Measurements from ENCODE around the gene CES4A.
A peak's percentile ranks its signal among the peaks of the same experiment; 100 is the strongest.
"Not testable (repeated sequence)": the region's sequence is repeated elsewhere in the genome, so short reads cannot be mapped to it uniquely, and the experiment has no call there.

The CES4A gene

DNA sequence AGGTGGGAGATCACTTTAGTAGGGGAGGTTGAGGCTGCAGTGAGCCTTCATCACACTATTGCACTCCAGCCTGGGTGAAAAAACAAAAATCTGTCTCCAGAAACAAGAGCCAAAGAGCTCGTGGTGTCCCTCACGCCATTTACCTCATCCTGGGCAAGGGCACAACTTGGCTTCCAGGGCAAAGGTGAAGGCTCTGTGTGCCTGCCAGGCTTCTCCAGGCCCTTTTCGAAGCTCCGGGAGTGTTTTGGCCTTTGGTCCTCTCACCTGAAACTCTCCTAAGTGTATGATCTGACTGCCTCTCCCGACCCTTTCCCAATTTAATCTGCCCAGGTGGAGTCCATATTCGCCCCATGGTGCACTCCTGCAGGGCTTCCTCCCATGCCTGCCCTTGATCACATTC lies 38.9 kb upstream of the CES4A start:
- intact Hi-C loops (cut with micrococcal nuclease): loop anchor here (5.0 kb wide), 1 partner anchor 238 kb away; no protein-coding TSS in a partner anchor
- H3K36me3 Mint-ChIP-seq (ENCODE audit: low read depth): peaks cover 4% of the 10 kb centered on the region
- peaks cover 26% of the 10 kb centered on the region for H3K4me1 Mint-ChIP-seq (ENCODE audit: low read depth)
- peaks cover 65% of the 10 kb centered on the region for H3K27me3 Mint-ChIP-seq
- no peak overlapping the region for H3K27ac Mint-ChIP-seq
- H3K4me3 Mint-ChIP-seq: no peak overlapping the region
- H3K9me3 Mint-ChIP-seq: no peaks in the 10 kb centered on the region

- H3K4me1 Mint-ChIP-seq (ENCODE audit: low read depth): peaks cover 26% of the 10 kb centered on the region
- H3K4me3 Mint-ChIP-seq: no peak overlapping the region
- intact Hi-C loops (cut with micrococcal nuclease): no loop called here
- H3K36me3 Mint-ChIP-seq (ENCODE audit: low read depth): no peaks in the 10 kb centered on the region
- no peaks in the 10 kb centered on the region for H3K9me3 Mint-ChIP-seq
- peaks cover 65% of the 10 kb centered on the region for H3K27me3 Mint-ChIP-seq
- H3K27ac Mint-ChIP-seq: no peak overlapping the region
Observed at GRCh38 chr16:66950437-66950836, 38.0 kb upstream of the CES4A start.

DNA sequence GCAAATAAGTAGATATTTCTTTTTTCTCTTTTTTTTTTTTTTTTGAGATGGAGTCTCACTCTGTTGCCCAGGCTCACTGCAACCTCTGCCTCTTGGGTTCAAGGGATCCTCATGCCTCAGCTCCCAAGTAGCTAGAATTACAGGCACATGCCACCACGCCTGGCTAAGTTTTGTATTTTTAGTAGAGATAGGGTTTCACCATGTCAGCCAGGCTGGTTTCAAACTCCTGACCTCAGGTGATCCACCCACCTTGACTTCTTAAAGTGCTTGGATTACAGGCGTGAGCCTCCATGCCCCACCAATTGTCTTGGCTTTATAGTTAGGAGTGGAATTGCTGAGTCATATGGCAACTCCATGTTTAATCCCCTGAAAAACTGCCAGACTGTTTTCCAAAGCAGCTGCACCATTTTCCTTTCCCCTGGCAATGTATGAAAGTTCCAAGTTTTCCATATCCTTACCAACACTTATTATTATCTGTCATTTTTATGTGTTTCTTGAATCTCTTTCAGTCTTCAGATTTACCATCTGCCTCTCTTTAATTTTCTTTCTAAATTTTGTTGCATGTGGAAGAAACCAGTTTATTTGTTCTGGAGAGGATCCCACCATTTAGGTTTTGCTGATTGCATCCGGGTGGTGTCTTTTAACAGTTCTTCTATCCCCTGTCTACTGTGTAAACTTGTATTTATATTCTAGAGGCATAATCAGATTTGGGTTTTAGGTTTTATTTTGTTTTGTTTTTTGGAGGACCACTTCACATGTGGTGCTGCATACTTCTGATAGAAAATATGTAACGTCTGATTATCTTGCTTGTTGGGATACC lies 37.2 kb upstream of the CES4A start:
- H3K9me3 Mint-ChIP-seq: no peaks in the 10 kb centered on the region
- H3K36me3 Mint-ChIP-seq (ENCODE audit: low read depth): no peaks in the 10 kb centered on the region
- intact Hi-C loops (cut with micrococcal nuclease): no loop called here

GRCh38 chr16:66952430-66953110 lies 35.8 kb upstream of the CES4A start:
- Mint-ChIP-seq H3K4me1 (ENCODE audit: low read depth) (peaks cover 17% of the 10 kb centered on the region), H3K4me3 (no peak overlapping the region), H3K9me3 (no peaks in the 10 kb centered on the region), H3K27me3 (peaks cover 58% of the 10 kb centered on the region), H3K36me3 (ENCODE audit: low read depth) (no peaks in the 10 kb centered on the region), H3K27ac (no peak overlapping the region)
- intact Hi-C loops (cut with micrococcal nuclease): no loop called here

More for the DNA sequence above, 37.2 kb upstream of the CES4A start:
- peaks cover 65% of the 10 kb centered on the region for H3K27me3 Mint-ChIP-seq
- no peak overlapping the region for H3K27ac Mint-ChIP-seq
- H3K4me3 Mint-ChIP-seq: no peak overlapping the region
- peaks cover 26% of the 10 kb centered on the region for H3K4me1 Mint-ChIP-seq (ENCODE audit: low read depth)

DNA sequence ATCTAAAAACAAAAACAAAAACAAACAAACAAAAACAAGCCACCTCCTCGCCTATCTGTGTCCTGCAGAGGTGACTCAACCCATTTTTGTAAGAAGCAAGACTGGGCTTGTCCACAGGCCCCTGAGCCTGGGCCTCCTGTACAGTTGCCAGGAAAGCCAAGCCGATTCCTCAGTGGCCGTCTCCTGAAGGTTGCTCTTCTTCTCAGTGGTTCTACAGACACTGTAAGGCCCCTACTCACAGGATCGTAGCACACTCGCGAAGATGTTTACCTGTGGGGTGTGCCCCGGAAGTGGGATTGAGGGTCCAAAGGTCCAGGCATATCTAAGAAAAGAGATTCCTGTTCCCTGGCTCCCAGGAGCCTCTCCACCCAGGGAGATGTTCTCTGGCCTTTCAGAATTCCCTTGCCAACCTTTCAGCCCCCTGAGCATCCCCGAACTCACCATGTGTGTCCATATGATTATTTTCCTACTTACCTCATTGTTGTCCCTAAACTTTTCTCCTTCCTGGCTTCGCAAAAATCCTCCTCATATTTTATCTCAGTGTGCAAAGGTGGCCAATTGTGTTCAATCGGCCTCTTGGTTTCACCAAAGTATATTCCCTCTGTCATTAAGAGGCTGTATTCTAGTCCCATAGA lies 34.8 kb upstream of the CES4A start:
- Mint-ChIP-seq H3K4me1 (ENCODE audit: low read depth) (peaks cover 17% of the 10 kb centered on the region), H3K27me3 (peaks cover 48% of the 10 kb centered on the region), H3K9me3 (no peaks in the 10 kb centered on the region), H3K36me3 (ENCODE audit: low read depth) (no peaks in the 10 kb centered on the region), H3K4me3 (no peak overlapping the region), H3K27ac (no peak overlapping the region)
- intact Hi-C loops (cut with micrococcal nuclease): loop anchor here (2.0 kb wide), 1 partner anchor 201 kb away; no protein-coding TSS in a partner anchor

DNA sequence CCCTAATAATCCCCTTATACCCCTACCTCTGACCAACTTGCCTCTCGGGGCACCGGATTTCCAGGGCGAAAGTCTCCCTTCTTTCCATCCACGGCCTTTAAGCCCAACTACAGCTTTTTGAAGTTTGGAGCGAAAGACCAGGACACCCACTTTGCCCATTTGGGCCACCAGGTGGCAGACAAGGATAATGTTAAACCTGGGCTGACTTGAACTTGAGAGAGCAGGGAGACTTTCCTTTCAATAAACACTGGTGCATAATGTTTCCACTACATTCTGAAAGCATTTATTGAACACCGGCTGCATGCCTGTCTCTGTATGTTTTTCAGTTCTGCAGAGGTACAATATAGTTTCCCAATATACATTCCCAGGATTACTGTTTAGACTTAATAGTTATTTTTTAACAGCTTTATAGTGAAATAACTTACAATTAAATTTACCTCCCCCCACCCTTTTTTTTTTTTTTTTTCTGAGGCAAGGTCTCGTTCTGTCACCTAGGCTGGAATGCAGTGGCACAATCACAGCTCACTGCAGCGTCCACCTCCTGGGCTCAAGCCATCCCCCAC lies 34.2 kb upstream of the CES4A start:
- H3K36me3 Mint-ChIP-seq (ENCODE audit: low read depth): no peaks in the 10 kb centered on the region
- H3K4me1 Mint-ChIP-seq (ENCODE audit: low read depth): peaks cover 17% of the 10 kb centered on the region
- no peak overlapping the region for H3K27ac Mint-ChIP-seq
- intact Hi-C loops (cut with micrococcal nuclease): loop anchor here (2.0 kb wide), 1 partner anchor 201 kb away; no protein-coding TSS in a partner anchor
- H3K27me3 Mint-ChIP-seq: peaks cover 42% of the 10 kb centered on the region
- H3K9me3 Mint-ChIP-seq: no peaks in the 10 kb centered on the region
- no peak overlapping the region for H3K4me3 Mint-ChIP-seq

DNA sequence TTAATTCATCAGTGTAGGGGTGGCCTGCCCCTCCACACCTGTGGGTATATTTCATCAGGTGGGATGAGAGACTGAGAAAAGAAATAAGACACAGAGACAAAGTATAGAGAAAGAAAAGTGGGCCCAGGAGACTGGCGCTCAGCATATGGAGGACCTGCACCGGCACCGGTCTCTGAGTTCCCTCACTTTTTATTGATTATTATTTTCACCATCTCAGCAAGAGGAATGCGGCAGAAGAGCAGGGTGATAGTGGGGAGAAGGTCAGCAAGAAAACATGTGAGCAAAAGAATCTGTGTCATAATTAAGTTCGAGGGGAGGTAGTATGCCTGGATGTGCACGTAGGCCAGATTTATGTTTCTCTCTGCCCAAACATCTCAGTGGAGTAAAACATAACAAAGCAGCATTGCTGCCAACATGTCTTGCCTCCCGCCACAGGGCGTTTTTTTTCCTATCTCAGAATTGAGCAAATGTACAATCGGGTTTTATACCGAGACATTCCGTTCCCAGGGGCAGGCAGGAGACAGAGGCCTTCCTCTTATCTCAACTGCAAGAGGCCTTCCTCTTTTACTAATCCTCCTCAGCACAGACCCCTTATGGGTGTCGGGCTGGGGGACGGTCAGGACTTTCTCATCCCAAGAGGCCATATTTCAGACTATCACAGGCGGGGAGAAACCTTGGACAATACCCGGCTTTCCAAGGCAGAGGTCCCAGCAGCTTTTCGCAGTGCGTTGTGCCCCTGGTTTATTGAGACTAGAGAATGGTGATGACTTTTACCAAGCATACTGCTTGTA lies 32.8 kb upstream of the CES4A start:
- peaks cover 30% of the 10 kb centered on the region for H3K27me3 Mint-ChIP-seq
- not testable (repeated sequence) for H3K27ac Mint-ChIP-seq; H3K36me3 Mint-ChIP-seq (ENCODE audit: low read depth); H3K9me3 Mint-ChIP-seq; H3K4me3 Mint-ChIP-seq
- peaks cover 31% of the 10 kb centered on the region for H3K4me1 Mint-ChIP-seq (ENCODE audit: low read depth)
- intact Hi-C loops (cut with micrococcal nuclease): loop anchor here (2.0 kb wide), 1 partner anchor 199 kb away; no protein-coding TSS in a partner anchor

GRCh38 chr16:66956154-66956457 lies 32.3 kb upstream of the CES4A start:
- Mint-ChIP-seq H3K4me1 (ENCODE audit: low read depth) (peaks cover 36% of the 10 kb centered on the region), H3K27me3 (peaks cover 26% of the 10 kb centered on the region)
- H3K36me3 Mint-ChIP-seq (ENCODE audit: low read depth); H3K9me3 Mint-ChIP-seq; H3K4me3 Mint-ChIP-seq; H3K27ac Mint-ChIP-seq; intact Hi-C loops (cut with micrococcal nuclease): not testable (repeated sequence)

- intact Hi-C loops (cut with micrococcal nuclease): no loop called here
- Mint-ChIP-seq H3K27me3 (peaks cover under 1% of the 10 kb centered on the region), H3K4me3 (no peak overlapping the region), H3K4me1 (ENCODE audit: low read depth) (peaks cover 49% of the 10 kb centered on the region), H3K9me3 (no peaks in the 10 kb centered on the region), H3K27ac (peak overlapping the region; percentile 84), H3K36me3 (ENCODE audit: low read depth) (no peaks in the 10 kb centered on the region)
Observed at GRCh38 chr16:66958857-66959703, 29.3 kb upstream of the CES4A start.

DNA sequence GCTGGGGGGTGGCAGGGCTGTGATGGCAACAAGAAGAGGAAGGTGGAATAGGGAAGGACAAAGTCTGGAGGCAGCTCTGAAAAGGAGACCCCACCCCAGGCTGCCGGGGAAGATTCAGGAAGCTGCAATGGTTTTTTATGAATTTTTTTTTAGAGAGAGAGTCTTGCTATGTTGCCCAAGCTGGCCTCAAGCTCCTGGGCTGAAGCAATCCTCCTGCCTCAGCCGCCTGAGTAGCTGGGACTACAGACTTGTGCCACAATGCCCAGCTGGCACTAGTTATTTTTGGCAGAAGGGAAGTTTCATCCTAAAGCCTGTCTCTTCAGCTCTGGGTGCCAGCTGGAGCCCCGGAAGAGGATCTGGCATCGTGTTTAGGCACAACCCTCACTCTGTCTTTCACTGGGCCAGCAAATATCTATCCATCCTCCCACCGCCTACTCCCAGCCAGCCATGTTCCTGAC lies 28.7 kb upstream of the CES4A start:
- Mint-ChIP-seq H3K4me3 (no peak overlapping the region), H3K4me1 (ENCODE audit: low read depth) (peaks cover 49% of the 10 kb centered on the region), H3K9me3 (no peaks in the 10 kb centered on the region), H3K27ac (peak overlapping the region; percentile 84), H3K27me3 (peaks cover 2% of the 10 kb centered on the region), H3K36me3 (ENCODE audit: low read depth) (no peaks in the 10 kb centered on the region)
- intact Hi-C loops (cut with micrococcal nuclease): no loop called here

DNA sequence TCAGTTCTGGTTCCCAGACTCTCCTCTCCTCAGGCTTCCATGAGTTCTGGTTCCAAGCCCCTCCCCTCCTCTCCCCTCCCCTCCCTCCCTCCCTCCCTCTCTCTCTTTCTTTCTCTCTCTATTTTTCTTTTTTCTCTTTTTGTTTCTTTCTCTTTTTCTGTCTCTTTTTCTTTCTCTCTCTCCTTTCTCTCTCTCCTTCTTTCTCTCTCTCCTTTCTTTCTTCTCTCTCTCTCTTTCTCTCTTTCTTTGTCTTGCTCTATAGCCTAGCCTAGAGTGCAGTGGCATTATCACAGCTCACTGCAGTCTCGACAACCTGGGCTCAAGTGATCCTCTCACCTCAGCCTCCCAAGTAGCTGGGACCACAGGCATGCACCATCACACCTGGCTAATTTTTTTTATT lies 28.1 kb upstream of the CES4A start:
- H3K9me3 Mint-ChIP-seq: no peaks in the 10 kb centered on the region
- H3K4me1 Mint-ChIP-seq (ENCODE audit: low read depth): peaks cover 49% of the 10 kb centered on the region
- intact Hi-C loops (cut with micrococcal nuclease): no loop called here
- no peaks in the 10 kb centered on the region for H3K36me3 Mint-ChIP-seq (ENCODE audit: low read depth)
- H3K27me3 Mint-ChIP-seq: peaks cover 7% of the 10 kb centered on the region
- peak overlapping the region; percentile 84 for H3K27ac Mint-ChIP-seq
- peak overlapping the region; percentile 17 for H3K4me3 Mint-ChIP-seq

DNA sequence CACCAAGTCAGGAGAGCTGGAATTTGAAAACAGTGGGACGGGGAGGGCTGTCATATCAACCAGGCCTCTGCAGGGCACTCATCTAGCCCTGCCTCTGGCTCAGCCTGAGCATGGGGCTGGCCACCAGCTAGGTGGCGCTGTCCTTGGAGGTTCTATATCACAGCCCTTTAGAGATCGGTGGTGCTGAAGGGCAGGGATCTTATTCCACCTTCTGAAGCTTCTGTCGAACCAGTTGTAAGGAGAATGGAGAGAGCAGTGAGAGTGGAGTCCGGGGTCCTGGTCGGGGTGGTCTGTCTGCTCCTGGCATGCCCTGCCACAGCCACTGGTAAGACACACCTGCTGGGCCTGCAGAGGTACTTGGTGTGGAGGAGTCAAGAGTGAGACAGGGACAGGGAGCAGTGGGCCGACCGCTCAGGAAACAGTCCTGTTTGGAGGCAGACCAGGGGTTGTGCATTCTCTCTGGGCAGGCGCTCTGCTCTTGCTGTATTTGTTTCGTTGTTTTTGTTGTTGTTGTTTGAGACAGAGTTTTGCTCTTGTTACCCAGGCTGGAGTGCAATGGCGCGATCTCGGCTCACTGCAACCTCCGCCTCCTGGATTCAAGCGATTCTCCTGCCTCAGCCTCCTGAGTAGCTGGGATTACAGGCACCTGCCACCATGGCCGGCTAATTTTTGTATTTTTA lies 27.2 kb upstream of the CES4A start, which contains the start of gene CES3:
TSS of gene CES3 (plus strand) at position 202 of the 680 bp plus-strand sequence. CDS start at position 244, 42 bp downstream.
- Mint-ChIP-seq H3K4me1 (ENCODE audit: low read depth) (peaks cover 49% of the 10 kb centered on the region), H3K27ac (peak within 1 kb of the TSS; percentile 84), H3K9me3 (no peaks in the 10 kb centered on the region), H3K27me3 (peaks cover 10% of the 10 kb centered on the region), H3K4me3 (peak within 1 kb of the TSS; percentile 44), H3K36me3 (ENCODE audit: low read depth) (no peaks in the 10 kb centered on the region)
- intact Hi-C loops (cut with micrococcal nuclease): no loop called here

All from dendritic cell treated with granulocyte-macrophage colony-stimulating factor and Interleukin-4, amounts not matched to agents 40 ng/mL and 50 ng/mL, for 4 days (primary cell).